GM19239 (cell line): Measurements from ENCODE around the gene MLPH.

Experiments used
- DNase-seq: peaks from one replicate; pipeline ENCODE4 v3.0.0; 2011; ENCODE audit warnings: low spot score; ENCODE audit not compliant: insufficient read length
- FAIRE-seq: peaks from 2 replicates; lab custom pipeline; 2011; peaks lifted over from hg19 to GRCh38; lab: Jason Lieb, UNC

MLPH gene

GRCh38 chr2:237535385-237536082, 48.5 kb downstream of the MLPH start:
- FAIRE-seq, result no peak
- no peak for DNase-seq

- FAIRE-seq (no peak), DNase-seq (no peak)
Observed at GRCh38 chr2:237536083-237536415, 49.0 kb downstream of the MLPH start.

- no peak for DNase-seq
Observed at GRCh38 chr2:237536617-237537016, 49.6 kb downstream of the MLPH start.

GRCh38 chr2:237538001-237538720, 51.1 kb downstream of the MLPH start:
- no peak for FAIRE-seq
- DNase-seq, result no peak

More at GRCh38 chr2:237536617-237537016, 49.6 kb downstream of the MLPH start:
- no peak for FAIRE-seq

- DNase-seq (no peak), FAIRE-seq (no peak)
Observed at GRCh38 chr2:237538901-237539300, 51.9 kb downstream of the MLPH start.

GRCh38 chr2:237539681-237540080, 52.6 kb downstream of the MLPH start:
- DNase-seq (no peak), FAIRE-seq (no peak)

GRCh38 chr2:237540223-237540775, 53.2 kb downstream of the MLPH start:
- DNase-seq (no peak), FAIRE-seq (no peak)

- no peak for DNase-seq
- no peak for FAIRE-seq
Observed at GRCh38 chr2:237540823-237541222, 53.8 kb downstream of the MLPH start.

GRCh38 chr2:237541243-237541642, 54.2 kb downstream of the MLPH start:
- FAIRE-seq (no peak), DNase-seq (no peak)

GRCh38 chr2:237542001-237542704, 55.1 kb downstream of the MLPH start:
- FAIRE-seq, result no peak
- no peak for DNase-seq

- no peak for FAIRE-seq
- no peak for DNase-seq
Observed at GRCh38 chr2:237546040-237546875, 59.2 kb downstream of the MLPH start.

- DNase-seq (no peak), FAIRE-seq (no peak)
Observed at GRCh38 chr2:237546876-237547395, 59.9 kb downstream of the MLPH start.

GRCh38 chr2:237547841-237548416, 60.9 kb downstream of the MLPH start:
- FAIRE-seq, result no peak

GRCh38 chr2:237549216-237549615, 62.2 kb downstream of the MLPH start:
- FAIRE-seq, result no peak

More at GRCh38 chr2:237547841-237548416, 60.9 kb downstream of the MLPH start:
- no peak for DNase-seq

GRCh38 chr2:237549643-237550415, 62.8 kb downstream of the MLPH start:
- FAIRE-seq (no peak), DNase-seq (no peak)

More at GRCh38 chr2:237549216-237549615, 62.2 kb downstream of the MLPH start:
- no peak for DNase-seq

- no peak for DNase-seq
- FAIRE-seq, result no peak
Observed at GRCh38 chr2:237551071-237551574, 64.1 kb downstream of the MLPH start.

- DNase-seq (no peak), FAIRE-seq (no peak)
Observed at GRCh38 chr2:237552908-237553307, 65.9 kb downstream of the MLPH start.

- DNase-seq (no peak), FAIRE-seq (no peak)
Observed at GRCh38 chr2:237553948-237554347, 66.9 kb downstream of the MLPH start.
